Measurements from ENCODE around the gene PC.
"Not testable (repeated sequence)": the region's sequence is repeated elsewhere in the genome, so short reads cannot be mapped to it uniquely, and the experiment has no call there.

- TF ChIP-seq, protein P1, sequence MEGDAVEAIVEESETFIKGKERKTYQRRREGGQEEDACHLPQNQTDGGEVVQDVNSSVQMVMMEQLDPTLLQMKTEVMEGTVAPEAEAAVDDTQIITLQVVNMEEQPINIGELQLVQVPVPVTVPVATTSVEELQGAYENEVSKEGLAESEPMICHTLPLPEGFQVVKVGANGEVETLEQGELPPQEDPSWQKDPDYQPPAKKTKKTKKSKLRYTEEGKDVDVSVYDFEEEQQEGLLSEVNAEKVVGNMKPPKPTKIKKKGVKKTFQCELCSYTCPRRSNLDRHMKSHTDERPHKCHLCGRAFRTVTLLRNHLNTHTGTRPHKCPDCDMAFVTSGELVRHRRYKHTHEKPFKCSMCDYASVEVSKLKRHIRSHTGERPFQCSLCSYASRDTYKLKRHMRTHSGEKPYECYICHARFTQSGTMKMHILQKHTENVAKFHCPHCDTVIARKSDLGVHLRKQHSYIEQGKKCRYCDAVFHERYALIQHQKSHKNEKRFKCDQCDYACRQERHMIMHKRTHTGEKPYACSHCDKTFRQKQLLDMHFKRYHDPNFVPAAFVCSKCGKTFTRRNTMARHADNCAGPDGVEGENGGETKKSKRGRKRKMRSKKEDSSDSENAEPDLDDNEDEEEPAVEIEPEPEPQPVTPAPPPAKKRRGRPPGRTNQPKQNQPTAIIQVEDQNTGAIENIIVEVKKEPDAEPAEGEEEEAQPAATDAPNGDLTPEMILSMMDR (IDR thresholded peaks at IDR 0.05; ENCODE audit: poor library complexity) = not testable (repeated sequence)
- TF ChIP-seq EZH2 (IDR thresholded peaks at IDR 0.05; ENCODE audit: borderline replicate concordance) = not testable (repeated sequence)
Observed at GRCh38 chr11:66799815-66800214, 158.4 kb downstream of the PC start.

Measured in hepatocyte (in vitro differentiated cells).